Posterior vena cava (tissue), 2 donors: ENCODE results near the gene TMEM132C. TPM values are rescaled to one million over a fixed set of nuclear protein-coding genes. Genes with fewer than 3 reads are reported as not detected.
"Not testable (repeated sequence)": the region's sequence is repeated elsewhere in the genome, so short reads cannot be mapped to it uniquely, and the experiment has no call there.

Experiments
- DNase-seq: peaks from one replicate; pipeline ENCODE4 v3.0.0-alpha.2; 2020; ENCODE audit warnings: low spot score
- intact Hi-C, 2 donors: fragments of 100-400 bp; cut with DNase I; formaldehyde crosslinking; loops; one replicate each; pipeline versions ENCODE4 v1.14.1 to v1.14.2; 2022 to 2023
- total RNA-seq, 2 donors: library from RNA; stranded (reverse); fragmentation: NEBNext Ultra II Directional; extraction: Animal tissue kit (Norgen Biotek cat#: 25700); gene quantifications; one replicate each; pipeline ENCODE4 v1.2.1, GENCODE V29; 2021
- donor health status: DM: yes; HTN: yes; CAD: no.
- donor health status: DM: yes; HTN: yes; CAD: no.

Gene TMEM132C
- total RNA-seq, 2 donors from 2014 or later = 1.1 to 1.5 TPM

GRCh38 chr12:128573907-128574306 is 306.9 kb downstream of the TMEM132C start:
- intact Hi-C loops = no loop called here
- no peak for DNase-seq

DNA sequence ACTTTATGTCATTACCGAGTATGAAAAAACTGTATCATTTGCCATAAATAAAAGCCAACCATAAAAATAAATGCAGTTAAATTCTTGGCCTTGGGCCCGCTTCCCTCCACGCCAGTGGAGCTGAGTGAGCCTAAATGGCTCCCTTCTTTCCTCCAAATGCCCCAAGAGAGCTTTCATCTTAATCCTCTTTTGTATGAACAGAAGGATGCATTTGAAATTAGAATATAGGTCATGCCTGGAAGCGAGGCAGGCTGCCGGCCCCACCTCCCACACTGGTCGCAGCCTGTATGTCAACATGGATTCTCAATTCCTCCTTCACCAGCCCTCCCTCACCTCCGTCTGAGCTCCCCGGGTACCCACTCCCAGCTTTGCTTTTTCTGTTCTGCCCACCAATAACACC is 311.1 kb downstream of the TMEM132C start:
- intact Hi-C loops = no loop called here
- DNase-seq = no peak

DNA sequence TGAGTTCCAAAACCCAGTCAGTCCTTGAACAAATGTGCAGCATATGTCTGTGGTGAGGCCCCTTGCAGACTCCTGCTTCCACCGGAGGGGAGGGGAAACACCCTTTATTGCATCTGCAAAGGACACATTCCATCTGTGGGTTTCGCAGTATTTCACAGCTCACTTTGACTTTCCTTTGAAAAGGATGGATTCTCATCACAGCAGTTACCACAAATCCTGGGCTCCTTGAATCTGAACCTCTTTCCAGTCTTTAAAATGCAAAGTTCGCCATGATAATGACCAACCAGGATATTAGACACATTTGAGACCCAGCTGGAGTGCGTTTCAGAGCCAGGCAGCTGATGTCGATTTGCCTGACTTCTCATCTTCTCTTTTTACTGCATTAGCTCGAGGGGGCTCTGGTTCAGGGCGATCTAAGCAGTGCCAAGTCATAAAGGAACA is 314.4 kb downstream of the TMEM132C start:
- intact Hi-C loops = no loop called here
- no peak for DNase-seq

- intact Hi-C loops = no loop called here
- no peak for DNase-seq
These were observed 316.5 kb downstream of the TMEM132C start for GRCh38 chr12:128583453-128583852.

DNA sequence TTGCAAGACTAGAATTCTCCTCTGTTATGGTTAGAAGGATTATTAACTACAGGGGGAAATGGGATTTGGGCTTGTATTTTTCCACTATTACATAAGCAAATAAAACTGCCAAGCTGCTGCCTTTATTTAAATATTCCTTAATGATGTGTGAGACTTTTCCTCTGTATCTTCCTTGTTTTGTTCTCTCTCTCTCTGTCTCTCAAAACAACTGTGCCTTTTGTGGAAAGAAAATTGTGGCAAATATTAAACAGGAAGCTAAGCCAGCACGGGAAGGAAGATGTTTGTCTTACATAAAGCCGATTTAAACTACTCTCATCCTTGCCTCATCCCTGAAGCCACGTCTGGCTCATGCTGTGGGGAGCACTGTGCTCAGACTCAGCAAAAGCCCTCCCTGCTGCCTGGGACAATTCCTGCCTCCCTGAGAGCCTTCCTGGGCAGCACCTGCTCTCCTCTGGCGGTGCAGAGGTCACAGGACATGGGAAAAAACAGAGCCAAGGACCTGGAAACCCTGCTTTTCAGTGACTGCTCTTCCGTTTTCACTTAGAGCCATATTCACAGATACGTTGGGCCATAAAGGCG is 319.6 kb downstream of the TMEM132C start:
- intact Hi-C loops = no loop called here
- DNase-seq = no peak

GRCh38 chr12:128587918-128588317 is 320.9 kb downstream of the TMEM132C start:
- intact Hi-C loops = no loop called here
- DNase-seq = no peak

GRCh38 chr12:128592220-128592744 is 325.3 kb downstream of the TMEM132C start:
- intact Hi-C loops = no loop called here
- no peak for DNase-seq

- intact Hi-C loops = no loop called here
- DNase-seq = no peak
These were observed 327.6 kb downstream of the TMEM132C start for GRCh38 chr12:128594521-128594920.

DNA sequence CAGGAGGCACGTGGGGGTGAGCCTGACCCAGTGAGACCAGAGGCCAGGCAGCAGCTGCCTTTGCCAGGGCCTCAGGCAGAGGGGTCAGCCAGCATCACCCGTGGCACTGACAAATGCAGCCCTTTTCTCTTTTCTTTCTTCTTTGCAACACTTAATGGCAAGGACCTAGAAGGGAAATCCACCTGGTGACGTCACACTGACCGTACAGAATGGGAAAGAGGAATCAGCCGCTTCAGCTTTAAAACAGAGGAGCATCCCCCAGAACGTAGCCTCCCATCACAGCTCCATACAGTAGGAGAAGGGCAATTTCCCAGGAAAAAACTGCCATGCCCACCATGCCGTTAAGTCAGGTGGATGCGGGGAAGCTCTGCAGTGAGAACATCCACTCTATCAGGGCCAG is 328.6 kb downstream of the TMEM132C start:
- intact Hi-C loops = no loop called here
- no peak for DNase-seq

GRCh38 chr12:128600886-128601285 is 333.9 kb downstream of the TMEM132C start:
- intact Hi-C loops = no loop called here

GRCh38 chr12:128603573-128604115 is 336.7 kb downstream of the TMEM132C start:
- intact Hi-C loops = no loop called here
- DNase-seq = no peak

More at GRCh38 chr12:128600886-128601285, 333.9 kb downstream of the TMEM132C start:
- DNase-seq = no peak

- intact Hi-C loops = not testable (repeated sequence)
These were observed 337.2 kb downstream of the TMEM132C start for GRCh38 chr12:128604219-128604618.

GRCh38 chr12:128606051-128606450 is 339.1 kb downstream of the TMEM132C start:
- intact Hi-C loops = no loop called here
- no peak for DNase-seq

More at GRCh38 chr12:128604219-128604618, 337.2 kb downstream of the TMEM132C start:
- DNase-seq = not testable (repeated sequence)

DNA sequence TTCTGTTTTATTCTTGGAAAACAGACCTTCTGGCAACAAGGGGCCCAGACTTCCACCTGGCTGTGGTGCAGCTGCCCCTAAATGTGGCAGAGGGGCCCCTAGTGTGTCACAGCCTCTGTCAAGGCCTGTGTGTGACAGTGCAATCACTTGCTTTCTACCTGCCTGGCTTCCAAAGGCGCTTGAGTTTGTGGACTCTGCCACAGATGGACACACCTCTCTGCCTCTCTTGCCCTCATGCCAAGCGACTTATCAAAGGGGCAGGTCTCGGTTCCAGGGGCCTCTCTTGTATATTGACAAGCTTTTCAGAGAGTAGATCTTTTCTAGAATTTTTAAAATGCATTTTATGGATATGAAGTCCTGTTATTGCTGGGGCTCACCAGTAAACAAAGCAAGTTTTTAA is 339.6 kb downstream of the TMEM132C start:
- DNase-seq = no peak
- intact Hi-C loops = no loop called here

DNA sequence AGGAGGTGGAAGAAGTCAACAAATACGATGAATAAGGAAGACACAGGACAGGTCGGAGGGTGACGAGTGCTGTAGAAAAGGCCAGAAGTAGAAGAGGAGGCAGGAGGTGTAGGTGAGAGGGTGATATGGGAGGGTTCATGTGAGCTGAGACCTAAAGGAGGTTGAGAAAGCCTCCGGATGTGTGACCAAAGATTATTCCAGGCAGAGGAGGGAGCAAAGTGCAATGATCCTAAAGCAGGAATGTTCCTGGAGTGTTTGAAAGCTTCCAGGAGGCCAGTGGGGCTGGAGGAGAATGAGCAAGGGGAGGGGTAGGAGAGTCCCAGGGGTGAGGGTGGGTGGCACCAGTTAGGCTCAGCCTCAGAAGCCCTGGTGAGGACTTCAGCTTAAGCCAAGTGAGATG is 340.0 kb downstream of the TMEM132C start:
- DNase-seq = no peak
- intact Hi-C loops = no loop called here

DNA sequence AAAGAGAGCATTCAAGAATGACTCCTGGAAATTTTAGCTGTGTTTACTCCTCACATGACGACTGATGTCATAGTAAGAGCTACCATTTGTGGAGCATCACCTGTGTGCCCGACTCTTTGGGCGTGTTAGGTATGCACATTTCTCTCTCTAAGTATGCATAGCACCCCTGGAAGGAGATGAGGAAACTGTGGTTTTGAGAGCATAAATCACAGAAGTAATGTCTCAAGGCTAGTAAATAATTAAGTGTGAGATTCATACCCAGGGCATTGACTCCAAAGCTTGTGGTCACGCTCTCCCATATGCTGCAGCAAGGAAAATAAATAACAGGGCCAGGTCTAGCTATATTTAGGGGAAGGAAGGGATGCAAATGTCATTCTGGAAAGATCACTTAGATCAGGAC is 340.7 kb downstream of the TMEM132C start:
- intact Hi-C loops = no loop called here

DNA sequence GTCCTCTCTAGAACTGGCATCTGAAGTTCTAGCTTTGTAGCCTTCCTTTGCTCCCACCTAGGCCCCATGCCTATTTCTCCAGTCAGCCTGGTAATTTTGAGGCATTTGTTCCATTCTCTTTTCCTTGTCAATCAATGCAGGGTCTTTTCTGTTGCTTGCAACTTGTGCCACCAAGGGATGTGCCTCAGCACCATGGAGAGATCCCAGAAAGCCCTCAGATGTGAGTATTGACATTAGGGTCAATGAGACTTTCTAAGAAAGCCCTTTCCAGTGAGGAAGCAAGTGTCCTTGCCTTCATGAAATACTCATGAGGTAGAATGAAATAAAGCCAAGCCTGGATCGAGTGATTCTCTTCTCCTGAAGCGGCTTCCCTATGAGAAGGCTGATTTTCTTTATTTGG is 342.9 kb downstream of the TMEM132C start:
- no peak for DNase-seq
- intact Hi-C loops = no loop called here

More for the DNA sequence above, 340.7 kb downstream of the TMEM132C start:
- no peak for DNase-seq

DNA sequence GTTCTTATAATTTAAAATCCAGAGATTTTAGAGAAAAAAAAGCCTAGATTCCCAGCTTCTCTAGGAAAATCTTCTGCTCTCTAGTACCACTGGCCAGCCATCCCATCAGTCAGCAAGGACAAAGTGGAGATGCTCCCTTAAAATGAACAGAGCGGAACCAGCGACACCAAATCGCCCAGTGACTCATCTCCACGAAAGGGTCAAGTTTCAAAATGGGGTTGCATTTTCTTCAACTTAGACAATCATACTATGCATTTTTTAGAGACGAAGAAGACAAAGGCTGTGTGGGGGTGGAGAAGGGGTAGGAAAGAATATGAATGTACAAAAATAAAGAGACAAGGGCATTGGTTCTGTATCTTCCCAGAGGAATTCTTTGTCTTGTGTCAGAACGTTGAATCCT is 344.8 kb downstream of the TMEM132C start:
- intact Hi-C loops = no loop called here
- DNase-seq = no peak

- intact Hi-C loops = no loop called here
- DNase-seq = no peak
These were observed 345.3 kb downstream of the TMEM132C start for GRCh38 chr12:128612150-128612850.

- intact Hi-C loops = no loop called here
- DNase-seq = no peak
These were observed 347.0 kb downstream of the TMEM132C start for GRCh38 chr12:128613837-128614590.
